GM18861 (cell line): ENCODE results near the gene NKX6-1.

ENCODE experiments used
- ATAC-seq: cut with Tn5 transposase; IDR thresholded peaks from one replicate; pipeline ENCODE4 v1.9.1; 2021; ENCODE audit not compliant: unreplicated experiment

The NKX6-1 gene

DNA sequence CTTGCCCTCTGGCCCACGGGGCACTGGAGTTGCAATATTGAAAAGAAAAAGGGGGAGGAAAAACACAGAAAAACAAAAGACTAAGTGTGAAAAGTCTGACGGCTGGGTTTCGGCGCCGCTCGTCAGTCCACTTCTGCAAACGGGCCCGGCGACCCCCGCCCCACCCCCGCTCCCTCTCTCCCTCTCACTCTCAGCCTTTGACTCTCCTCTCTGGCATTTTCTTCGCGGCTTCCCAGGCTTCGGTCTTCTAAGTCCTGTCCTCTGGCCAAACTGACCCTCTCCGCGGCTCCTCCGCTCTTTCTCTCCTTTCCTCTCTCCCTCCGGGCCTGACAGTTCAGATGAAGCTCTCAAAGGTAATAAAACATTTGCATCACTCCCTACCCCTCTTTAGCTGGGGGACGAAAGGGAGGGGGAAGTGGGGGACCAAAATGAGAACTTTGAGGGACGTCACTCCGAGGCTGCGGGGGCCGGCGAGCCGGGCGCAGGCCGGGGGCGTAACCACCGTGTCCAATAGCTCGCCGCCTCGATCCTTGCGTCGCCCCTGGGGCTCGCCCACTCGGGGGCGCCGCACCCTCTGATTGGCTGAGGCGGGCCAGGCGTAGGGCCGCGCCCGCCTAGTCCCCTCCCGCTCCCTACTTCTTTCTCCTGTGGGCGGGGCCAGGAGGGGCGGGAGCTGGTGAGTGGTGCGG lies at the start of gene NKX6-1:
NKX6-1 (minus strand) TSS at position 358 of the 689 bp plus-strand sequence. CDS start 1,064 bp downstream, outside the sequence.
- no peak for ATAC-seq

DNA sequence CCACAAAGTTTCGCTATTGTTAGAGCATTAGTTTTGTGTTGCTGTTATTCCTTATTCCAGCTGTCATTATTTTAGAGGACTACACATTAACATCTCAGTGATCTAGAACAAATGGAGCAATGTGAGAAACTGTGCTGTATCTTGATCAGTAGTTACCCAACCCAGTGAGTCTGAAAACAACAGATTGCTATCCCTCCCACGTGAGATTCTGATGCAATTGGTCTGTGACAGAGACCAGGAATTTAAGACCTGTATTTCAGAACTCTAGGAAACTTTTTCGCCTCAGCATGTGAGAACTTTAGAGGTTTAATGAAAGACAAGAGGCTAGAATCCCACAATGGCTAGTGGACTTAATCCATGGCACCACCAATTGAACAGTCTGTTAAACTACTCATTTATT lies 48.1 kb upstream of the NKX6-1 start:
- no peak for ATAC-seq

DNA sequence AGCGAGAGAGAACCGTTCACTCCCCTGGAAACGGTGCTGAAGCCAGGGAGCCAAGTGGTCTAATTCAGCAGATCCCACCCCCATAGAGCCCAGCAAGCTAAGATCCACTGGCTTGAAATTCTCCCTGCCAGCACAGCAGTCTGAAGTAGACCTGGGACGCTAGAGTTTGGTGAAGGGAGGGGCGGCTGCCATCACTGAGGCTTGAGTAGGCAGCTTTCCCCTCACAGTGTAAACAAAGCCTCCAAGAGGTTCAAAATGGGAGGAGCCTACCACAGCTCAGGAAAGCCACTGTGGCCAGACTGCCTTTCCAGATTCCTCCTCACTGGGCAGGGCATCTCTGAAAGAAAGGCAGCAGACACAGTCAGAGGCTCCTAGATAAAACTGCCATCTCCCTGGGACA lies 46.0 kb upstream of the NKX6-1 start:
- no peak for ATAC-seq

DNA sequence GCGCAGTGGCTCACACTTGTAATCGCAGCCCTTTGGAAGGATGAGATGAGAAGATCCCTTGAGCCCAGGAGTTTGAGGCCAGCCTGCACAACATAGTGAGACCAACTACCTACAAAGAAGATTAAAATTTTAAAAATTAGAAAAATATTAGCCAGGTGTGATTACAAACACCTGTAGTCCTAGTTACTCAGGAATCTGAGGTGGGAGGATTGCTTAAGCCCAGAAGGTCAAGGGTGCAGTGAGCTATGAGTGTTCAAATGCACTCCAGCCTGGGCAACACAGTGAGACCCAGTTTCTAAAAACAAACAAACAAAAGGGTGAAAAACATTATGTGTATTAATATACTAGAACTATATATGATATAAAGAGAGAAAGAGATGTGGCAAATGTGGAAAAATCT lies 36.8 kb upstream of the NKX6-1 start:
- no peak for ATAC-seq

DNA sequence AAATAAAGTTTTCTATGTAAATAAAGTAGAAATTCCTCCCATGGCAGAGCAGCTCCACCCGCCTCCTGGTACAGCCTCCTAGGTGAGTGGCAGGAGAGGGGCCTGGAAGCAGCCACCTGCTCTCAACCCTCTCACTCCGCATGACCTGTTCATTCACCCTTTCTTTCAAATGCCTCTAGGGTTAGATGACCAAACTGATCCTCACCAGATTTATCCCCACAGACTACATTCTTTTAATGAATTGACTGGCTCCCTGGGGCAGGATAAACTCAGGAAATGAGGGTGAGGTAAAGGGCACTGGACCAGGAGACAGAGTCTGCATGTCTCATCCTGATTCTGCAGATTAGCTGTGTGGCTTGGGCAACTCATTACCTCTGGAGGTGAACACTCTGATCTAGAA lies 32.6 kb upstream of the NKX6-1 start:
- no peak for ATAC-seq

DNA sequence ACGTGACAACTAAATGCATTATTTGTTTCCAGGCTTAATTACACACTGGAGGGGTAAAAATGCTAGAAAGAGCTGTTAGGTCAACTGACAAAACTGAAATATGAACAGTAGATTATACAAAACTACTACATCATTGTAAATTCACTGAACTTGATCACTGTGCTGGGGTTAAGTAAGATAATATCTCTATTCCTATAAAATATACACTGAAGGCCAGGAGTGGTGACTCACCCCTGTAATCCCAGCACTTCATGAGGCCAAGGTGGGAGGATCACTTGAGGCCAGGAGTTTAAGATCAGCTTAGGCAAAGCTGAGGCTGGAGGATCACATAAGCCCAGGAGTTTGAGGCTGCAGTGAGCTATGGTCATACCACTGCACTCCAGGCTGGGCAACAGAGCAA lies 31.8 kb upstream of the NKX6-1 start:
- no peak for ATAC-seq

DNA sequence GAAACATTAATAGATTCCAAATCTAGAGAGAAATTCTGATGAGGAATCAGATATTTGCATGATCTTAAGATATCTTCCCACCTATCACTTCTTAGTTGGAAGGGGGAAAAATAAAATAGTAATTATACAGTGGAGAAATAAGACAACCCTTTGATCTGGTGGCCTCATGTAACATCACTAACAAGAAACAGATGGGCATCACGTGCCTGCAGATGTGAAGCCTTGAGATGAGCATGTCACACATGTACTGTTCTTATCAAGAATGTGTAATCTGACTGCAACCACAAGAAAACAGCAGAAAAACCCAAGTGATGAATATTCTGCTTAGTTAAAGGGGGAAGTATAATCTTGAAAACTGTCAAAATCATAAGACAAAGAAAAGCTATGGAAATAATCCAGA lies 31.4 kb upstream of the NKX6-1 start:
- no peak for ATAC-seq

DNA sequence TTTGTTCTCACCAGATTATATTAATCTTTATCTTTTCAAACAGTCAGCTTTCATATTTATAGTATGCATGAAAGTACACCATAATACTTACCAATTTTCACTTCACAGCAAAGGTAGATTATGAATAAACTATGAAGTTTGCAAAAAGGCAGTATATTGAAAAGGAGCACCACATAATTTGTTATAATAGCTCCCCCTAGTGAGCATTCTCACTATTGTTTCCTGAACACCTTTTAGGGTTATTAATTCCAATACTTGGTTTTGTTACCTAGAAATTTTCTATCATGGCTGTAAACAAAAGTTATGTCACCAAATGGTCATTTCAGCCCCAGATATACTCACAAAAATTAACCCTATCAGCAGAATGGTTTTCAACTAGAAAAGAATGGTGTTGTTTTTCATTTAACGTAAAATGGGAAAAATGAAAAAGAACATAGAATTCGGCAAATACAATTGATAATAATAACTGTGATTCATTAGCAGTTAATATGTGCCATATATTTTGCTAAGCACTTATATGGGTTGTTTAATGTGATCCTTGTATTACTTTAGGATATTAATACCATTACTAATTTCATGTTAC lies 30.2 kb upstream of the NKX6-1 start:
- ATAC-seq = peak; percentile 46

DNA sequence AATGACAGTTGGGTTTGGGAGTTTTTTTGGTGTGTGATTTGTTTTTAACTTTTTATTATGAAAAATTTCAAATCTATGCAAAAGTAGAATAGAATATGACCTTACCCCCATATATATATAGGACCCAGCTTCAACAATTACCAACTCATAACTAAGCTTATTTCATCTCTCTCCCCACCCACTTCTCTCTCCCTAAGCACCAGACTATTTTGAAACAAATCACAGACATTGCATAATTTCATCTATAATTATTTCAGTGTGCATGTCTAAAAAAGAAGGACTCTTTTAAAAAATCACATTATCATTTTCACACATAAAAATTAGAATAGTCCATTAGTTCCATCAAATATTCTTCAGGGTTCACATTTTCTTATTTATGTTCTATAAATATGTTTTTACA lies 28.3 kb upstream of the NKX6-1 start:
- no peak for ATAC-seq

DNA sequence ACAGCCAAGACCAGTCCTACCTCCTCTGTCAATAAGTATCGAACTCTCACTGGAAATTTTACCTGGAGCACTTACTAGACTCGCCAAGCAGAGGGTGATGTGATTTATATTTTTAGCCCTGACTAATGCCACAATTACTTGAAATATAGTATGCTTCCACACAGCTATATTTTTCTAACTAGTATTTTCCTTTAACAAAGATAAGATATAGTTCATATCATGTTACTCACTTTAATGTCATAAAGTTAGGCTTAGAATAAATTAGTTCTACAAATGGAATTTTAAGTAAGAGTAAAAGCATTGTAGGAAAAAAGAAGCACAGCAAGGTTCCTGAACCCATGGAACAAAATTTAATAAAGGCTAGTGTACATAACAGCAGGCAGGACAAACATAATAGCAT lies 16.0 kb upstream of the NKX6-1 start:
- no peak for ATAC-seq

DNA sequence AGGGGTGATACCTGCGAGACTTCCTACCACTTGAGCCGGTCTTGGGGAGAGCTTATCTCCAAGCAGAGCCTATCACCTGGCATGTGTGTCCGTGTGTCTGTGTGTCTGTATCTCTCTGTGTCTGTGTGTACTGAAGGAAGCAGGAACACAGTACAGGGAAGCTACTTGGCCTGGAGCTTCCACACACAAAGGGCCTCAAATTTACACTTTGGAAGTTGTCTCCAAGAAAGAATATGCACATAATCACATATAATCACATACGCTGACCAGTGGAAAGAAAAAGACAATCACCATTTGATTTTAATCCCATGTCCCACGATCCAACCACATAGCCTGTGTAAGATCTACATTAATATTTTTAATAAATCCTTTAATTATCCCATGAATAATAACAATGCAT lies 13.2 kb upstream of the NKX6-1 start:
- ATAC-seq = no peak

DNA sequence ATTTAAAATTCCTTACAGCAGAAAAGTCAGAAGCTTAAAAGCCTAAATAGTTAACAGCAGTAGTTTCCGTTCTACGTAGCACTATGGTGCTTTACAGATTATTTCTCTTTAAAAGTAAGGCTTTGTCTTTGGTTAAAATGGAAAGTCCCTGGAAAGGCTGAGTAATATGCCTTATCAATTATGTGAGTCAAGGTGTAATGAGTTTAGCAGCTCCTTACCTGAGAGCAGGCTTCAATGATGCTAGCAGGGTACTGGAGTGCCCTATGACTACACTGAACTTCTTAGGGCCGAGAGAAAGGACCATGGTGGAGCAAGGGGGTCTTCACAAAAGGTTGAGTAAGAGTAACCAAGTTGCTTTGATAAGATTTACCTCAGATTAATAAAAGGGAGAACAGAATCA lies 12.6 kb upstream of the NKX6-1 start:
- ATAC-seq = no peak

DNA sequence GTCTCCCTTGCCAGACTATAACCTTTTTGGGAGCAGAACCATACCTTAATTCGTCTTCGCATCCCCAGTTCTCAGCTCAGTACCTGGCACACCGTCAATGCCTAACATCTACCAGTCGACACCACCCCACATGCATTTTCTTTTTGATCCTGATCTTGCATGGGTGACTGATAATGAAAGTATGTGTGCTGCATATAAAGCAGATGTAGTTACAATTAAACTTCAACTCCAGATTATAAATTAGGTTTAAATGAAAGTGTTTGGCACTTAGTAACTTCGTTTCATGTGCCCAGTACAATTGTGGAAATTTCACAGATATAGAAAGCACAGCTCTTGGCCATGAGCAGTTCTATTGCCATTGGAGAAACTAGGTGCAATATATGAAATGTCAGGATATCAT lies 8.8 kb upstream of the NKX6-1 start:
- ATAC-seq = no peak

DNA sequence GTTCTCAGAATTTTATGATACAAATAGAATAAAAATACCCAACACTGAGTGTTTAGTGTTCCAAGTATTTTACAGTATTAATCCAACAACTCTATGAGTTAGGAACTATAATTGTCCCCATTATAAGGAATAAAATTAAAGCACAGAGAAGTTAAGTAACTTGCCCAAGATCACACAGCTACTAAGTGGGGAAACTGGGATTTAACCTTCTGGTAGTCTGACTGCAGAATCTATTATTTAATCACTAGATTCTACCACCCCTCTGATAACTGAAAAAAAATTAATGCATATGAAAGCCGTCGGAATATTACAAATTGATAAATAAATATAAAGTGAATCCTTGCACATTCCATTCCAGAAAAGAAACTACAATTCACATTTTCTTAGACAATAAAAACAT lies 5.7 kb upstream of the NKX6-1 start:
- no peak for ATAC-seq

DNA sequence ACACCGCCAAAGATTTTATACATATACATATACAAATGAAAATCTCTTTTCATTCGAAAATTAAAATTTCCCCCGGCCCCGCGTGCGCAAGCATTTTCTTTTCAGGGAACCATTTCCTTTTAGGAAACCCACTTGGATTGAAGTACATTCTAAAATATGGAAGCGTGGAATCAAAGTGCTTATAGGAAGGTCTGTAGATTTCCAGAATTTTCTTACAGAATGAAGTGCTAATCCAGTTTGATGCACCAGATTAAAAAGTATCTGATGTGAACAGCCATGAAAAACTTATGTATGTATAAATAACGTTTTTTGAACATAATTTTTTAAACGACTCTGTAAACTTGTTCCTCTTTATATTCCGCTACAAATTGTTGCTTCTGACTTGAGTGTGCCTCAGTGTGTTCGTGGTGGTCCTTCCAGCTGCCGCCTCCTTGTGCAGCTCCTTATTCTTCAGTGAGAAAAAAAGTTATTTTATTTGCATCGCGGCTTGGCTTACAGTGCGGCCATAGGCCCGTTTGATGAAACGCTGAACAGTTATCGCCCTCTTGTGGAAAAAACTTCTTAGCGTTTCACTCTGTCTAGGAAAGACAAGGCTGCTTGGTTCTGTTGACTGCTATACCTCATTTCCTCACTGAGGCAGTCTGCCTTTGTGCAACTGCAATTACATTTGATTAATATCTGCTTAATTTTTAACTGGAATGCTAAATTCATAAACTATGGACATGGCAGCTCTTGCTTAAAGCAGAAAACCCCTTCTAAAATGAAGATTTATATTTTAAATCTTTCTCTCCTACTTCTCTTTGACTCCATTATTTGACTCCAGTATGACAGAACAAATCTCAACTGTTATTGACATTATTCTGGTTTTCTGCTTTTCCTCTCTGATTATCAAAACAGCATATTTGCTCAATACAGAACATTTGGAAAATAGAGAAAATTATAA lies 4.7 kb upstream of the NKX6-1 start:
- peak; percentile 93 for ATAC-seq

DNA sequence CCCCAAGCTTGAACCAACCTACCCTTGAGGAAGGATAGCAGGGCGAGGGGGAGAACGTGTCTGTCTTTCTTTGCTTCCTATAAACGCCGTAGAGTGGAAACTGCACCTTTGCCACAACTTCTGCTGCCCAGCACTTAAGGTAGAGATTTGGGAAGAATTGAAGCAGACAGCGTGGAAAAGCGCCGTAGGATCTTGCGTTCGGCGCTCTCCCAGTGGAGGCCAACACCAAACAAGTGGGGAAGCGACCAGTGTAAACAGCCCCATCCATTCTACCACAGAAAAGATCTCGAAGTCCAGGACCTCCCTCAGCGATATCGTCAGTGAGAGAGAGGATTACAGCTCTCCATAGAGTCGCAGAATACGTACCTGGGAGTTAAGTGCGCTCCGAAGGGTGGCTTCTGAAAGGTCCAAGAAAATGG lies 3.9 kb upstream of the NKX6-1 start:
- no peak for ATAC-seq

DNA sequence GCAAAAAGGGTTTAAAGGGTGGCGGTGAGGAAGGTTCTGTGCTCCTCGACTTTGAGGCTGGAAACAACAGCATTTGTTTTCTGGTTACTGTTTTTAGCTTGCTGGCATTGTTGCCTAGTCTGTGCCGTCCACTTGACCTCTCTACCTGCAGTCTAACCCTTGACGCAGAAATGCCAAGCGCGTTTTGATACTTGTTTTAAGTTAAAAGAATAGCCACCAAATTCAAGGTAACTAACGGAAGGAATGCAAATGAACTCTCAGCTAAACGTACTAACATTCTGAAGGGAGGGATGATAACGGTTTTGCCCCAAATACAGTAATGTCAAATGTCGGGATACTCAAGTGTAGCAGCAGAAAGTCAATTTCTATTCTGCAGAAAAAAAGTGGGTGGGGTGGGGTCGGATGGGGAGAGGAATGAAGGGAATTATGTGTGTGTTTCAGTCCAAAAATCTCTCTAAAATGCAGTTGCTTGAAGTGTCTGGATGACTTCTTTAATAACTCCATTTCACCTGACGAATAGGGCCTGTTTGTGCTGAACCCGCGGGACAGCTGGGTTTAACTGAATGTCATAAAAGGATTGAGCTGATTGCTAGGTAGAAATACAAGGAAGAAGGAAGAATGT lies 3.4 kb upstream of the NKX6-1 start:
- no peak for ATAC-seq

DNA sequence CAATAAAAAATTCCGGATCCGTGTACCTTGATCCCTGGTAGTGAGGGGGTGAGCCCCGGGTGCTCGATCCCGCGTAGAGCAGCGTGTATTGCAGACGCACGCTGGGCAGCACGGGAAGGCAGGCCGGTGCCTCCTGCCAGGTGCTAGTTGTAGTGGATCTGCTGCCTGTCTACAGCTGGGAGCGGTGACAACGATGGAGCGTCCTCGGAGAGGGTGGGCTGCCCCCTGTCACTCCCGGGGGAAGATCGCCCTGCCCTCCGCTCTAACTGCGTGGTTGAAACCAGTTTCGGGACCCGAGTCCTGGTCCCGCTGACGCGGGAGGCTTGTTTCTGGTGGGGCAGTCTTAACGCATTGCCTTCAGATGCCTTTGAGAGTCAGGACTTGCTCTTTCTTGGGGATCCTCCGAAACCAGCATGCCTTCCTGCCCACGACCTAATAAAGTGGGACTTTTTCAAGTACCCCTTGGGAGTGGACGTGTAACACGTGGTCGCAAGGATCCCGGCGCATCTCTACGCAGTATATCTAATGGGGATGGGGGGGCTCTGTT lies 2.7 kb upstream of the NKX6-1 start:
- no peak for ATAC-seq

DNA sequence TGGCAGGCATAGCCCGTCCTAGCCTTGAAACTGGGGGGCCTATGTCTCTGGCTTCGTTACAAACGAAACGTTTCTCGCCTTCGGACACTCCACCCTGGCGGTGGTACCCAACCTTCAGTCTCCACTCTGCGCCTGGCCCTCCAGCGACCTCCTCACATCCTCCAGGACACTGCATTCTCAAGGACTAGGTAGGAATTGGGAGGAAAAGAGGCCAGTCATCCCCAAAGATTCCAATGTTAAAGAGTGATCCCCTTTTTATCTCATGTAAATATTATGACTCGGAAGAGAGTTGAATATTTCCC lies 2.1 kb upstream of the NKX6-1 start:
- ATAC-seq = no peak

DNA sequence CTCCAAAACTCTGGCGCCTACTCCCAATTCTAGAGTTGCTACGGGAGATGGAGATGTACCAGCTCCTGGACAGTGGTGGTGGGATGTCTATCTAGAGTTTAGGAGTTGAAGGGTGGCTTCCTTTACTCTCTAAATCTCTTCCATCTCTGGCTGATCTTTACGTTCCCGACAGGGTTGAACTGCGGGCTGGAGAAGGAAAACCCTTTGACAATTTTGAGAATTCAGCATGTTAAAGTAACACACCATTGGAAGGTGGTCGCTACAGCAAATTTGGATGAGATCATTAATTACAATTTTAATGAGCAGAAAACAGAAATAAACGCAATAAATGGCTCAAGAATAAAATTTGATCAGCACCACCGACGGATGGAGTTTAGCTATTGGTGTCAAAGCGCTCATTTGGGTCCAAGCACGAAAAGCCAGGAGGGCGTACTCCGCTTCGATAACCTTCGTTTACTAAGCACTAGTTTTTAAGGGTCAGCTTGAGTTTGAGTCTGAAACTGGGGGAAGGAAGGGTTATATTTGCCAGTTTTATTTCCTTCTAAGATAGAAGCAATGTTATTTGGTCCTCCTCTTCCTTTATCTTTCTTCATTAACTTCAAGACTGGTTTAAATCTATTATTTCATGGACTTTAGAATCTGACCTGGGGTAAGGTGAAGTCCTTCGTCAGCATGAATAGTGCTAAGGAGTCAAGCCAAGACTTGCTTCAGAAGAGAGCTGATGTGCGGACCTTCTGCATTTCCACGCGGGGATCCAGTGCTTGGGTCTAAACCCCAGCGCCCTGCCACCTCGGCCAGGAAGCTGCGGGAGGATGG lies 1.5 kb upstream of the NKX6-1 start:
- ATAC-seq = no peak

DNA sequence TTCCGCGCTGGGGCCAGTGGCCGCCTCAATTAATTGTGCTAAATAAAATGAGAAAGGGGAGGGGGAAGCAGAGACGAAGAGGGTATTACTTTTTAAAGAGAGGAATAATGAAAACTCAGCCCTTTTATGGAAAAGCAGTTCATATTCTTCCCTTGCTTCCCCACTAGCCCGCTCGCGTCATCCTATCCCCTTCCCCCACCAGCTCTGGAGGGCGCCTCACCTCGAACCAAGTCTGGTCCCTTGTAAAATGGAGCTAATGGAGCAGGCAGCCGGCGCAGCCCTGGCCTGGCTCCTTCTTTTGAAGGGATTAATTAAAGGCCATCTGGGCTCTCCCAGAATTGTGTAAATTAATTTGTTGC lies 511 bp upstream of the NKX6-1 start:
- ATAC-seq = no peak
